ENCODE results near the gene CD34. TPM values are rescaled to one million over a fixed set of nuclear protein-coding genes. Genes with fewer than 3 reads are reported as not detected.
"Not testable (repeated sequence)": the region's sequence is repeated elsewhere in the genome, so short reads cannot be mapped to it uniquely, and the experiment has no call there.

The CD34 gene
- total RNA-seq, 6 experiments from 2014 or later: 0.31 to 0.60 (median 0.52) TPM

- Mint-ChIP-seq H3K9me3 (no peaks in the 10 kb centered on the region), H3K27ac (peak overlapping the region; percentile 11; the same call in 1 of the 2 replicates), H3K36me3 (ENCODE audit: low read depth) (no peaks in the 10 kb centered on the region), H3K27me3 (ENCODE audit: insufficient read depth) (peaks cover 1% of the 10 kb centered on the region; the same call in 1 of the 2 replicates), H3K4me3 (no peak overlapping the region), H3K4me1 (ENCODE audit: low read depth) (peaks cover 40% of the 10 kb centered on the region)
- no peak for TF ChIP-seq CTCF (IDR thresholded peaks at IDR 0.05)
- DNase-seq: peak; percentile 22
Observed at GRCh38 chr1:207938016-207938415, 27.1 kb upstream of the CD34 start.

GRCh38 chr1:207937204-207937603 is 26.3 kb upstream of the CD34 start:
- peaks cover 39% of the 10 kb centered on the region for H3K4me1 Mint-ChIP-seq (ENCODE audit: low read depth)
- H3K27me3 Mint-ChIP-seq (ENCODE audit: insufficient read depth): peaks cover 1% of the 10 kb centered on the region; the same call in 1 of the 2 replicates
- TF ChIP-seq CTCF (IDR thresholded peaks at IDR 0.05): no peak
- no peak for DNase-seq
- no peak overlapping the region for H3K4me3 Mint-ChIP-seq
- no peaks in the 10 kb centered on the region for H3K9me3 Mint-ChIP-seq
- H3K27ac Mint-ChIP-seq: no peak overlapping the region
- no peaks in the 10 kb centered on the region for H3K36me3 Mint-ChIP-seq (ENCODE audit: low read depth)

GRCh38 chr1:207935166-207935583 is 24.2 kb upstream of the CD34 start:
- no peak overlapping the region for H3K27ac Mint-ChIP-seq
- no peak for DNase-seq
- H3K4me3 Mint-ChIP-seq: no peak overlapping the region
- peaks cover 3% of the 10 kb centered on the region; the same call in 1 of the 2 replicates for H3K9me3 Mint-ChIP-seq
- H3K27me3 Mint-ChIP-seq (ENCODE audit: insufficient read depth): peaks cover 3% of the 10 kb centered on the region
- no peaks in the 10 kb centered on the region for H3K36me3 Mint-ChIP-seq (ENCODE audit: low read depth)
- TF ChIP-seq CTCF (IDR thresholded peaks at IDR 0.05): no peak
- peaks cover 31% of the 10 kb centered on the region for H3K4me1 Mint-ChIP-seq (ENCODE audit: low read depth)

GRCh38 chr1:207933205-207933800 is 22.4 kb upstream of the CD34 start:
- no peaks in the 10 kb centered on the region for H3K36me3 Mint-ChIP-seq (ENCODE audit: low read depth)
- H3K27me3 Mint-ChIP-seq (ENCODE audit: insufficient read depth): peaks cover 12% of the 10 kb centered on the region
- DNase-seq: no peak
- H3K27ac Mint-ChIP-seq: no peak overlapping the region
- H3K9me3 Mint-ChIP-seq: peaks cover 4% of the 10 kb centered on the region; the same call in 1 of the 2 replicates
- TF ChIP-seq CTCF (IDR thresholded peaks at IDR 0.05): no peak
- H3K4me1 Mint-ChIP-seq (ENCODE audit: low read depth): peaks cover 25% of the 10 kb centered on the region
- H3K4me3 Mint-ChIP-seq: no peak overlapping the region

- Mint-ChIP-seq H3K36me3 (ENCODE audit: low read depth) (no peaks in the 10 kb centered on the region), H3K4me3 (no peak overlapping the region), H3K9me3 (peaks cover 4% of the 10 kb centered on the region; the same call in 1 of the 2 replicates), H3K27ac (no peak overlapping the region), H3K4me1 (ENCODE audit: low read depth) (peaks cover 7% of the 10 kb centered on the region), H3K27me3 (ENCODE audit: insufficient read depth) (peaks cover 38% of the 10 kb centered on the region)
- TF ChIP-seq CTCF (IDR thresholded peaks at IDR 0.05): no peak
- DNase-seq: no peak
Observed at GRCh38 chr1:207926984-207927383, 16.1 kb upstream of the CD34 start.

- not testable (repeated sequence) for H3K4me1 Mint-ChIP-seq (ENCODE audit: low read depth); DNase-seq; H3K36me3 Mint-ChIP-seq (ENCODE audit: low read depth); H3K9me3 Mint-ChIP-seq; H3K27ac Mint-ChIP-seq; H3K4me3 Mint-ChIP-seq
- H3K27me3 Mint-ChIP-seq (ENCODE audit: insufficient read depth): peaks cover 42% of the 10 kb centered on the region
Observed at GRCh38 chr1:207925969-207926368, 15.0 kb upstream of the CD34 start.
